ENCODE data around the gene LUZP1. TPM values are rescaled to one million over a fixed set of nuclear protein-coding genes. Genes with fewer than 3 reads are reported as not detected.
A peak's percentile ranks its signal among the peaks of the same experiment; 100 is the strongest.

LUZP1 gene
- total and polyA plus RNA-seq, 10 of the 15 experiments (the other 5 are each of a cell fraction or from before 2014, with no cell fraction given) = 11.3 to 28.2 (median 17.3) TPM

- no peak overlapping the region for H3K9ac ChIP-seq (ENCODE audit: control insufficient read depth, insufficient read depth, low read length)
- H4K20me1 ChIP-seq (ENCODE audit: control insufficient read depth, insufficient read depth) = no peaks in the 10 kb centered on the region
- H3K4me3 ChIP-seq = no peak overlapping the region
- TF ChIP-seq RBBP5 (conservative IDR thresholded peaks at IDR 0.05) = no peak
- TF ChIP-seq GATAD2B (conservative IDR thresholded peaks at IDR 0.05; ENCODE audit: low read depth) = 0 out of 2 replicates have a peak, but pooled peaks have one; percentile 38
- TF ChIP-seq CEBPB (IDR thresholded peaks at IDR 0.05; ENCODE audit: borderline replicate concordance in 1 of 2, low read depth in 2 of 2, low read length in 2 of 2) = no peak
- no peak for TF ChIP-seq SPI1 (IDR thresholded peaks at IDR 0.05; ENCODE audit: borderline replicate concordance, insufficient read depth, low read depth, low read length)
- peak; percentile 32 for TF ChIP-seq RAD21 (IDR thresholded peaks at IDR 0.05; ENCODE audit: insufficient read depth, low read depth, low read length)
- TF ChIP-seq ZNF24 (IDR thresholded peaks at IDR 0.05) = no peak
- TF ChIP-seq SMC3 (IDR thresholded peaks at IDR 0.05; ENCODE audit: borderline replicate concordance, low read length) = peak; percentile 41
- TF ChIP-seq CTCF (IDR thresholded peaks at IDR 0.05 in 2 of 3, conservative IDR thresholded peaks at IDR 0.05 in 1 of 3; ENCODE audit: control insufficient read depth in 2 of 3, extremely low read depth in 1 of 3, insufficient read depth in 1 of 3, low read depth in 3 of 3, low read length in 3 of 3) = peak; percentile 46 to 60 (median 51); a peak in 5 of 6 replicates
- ChIA-PET POLR2A (no interaction called here), RAD21 (ENCODE audit: unreplicated experiment) (no interaction called here), CTCF (interaction anchor here (0.8 to 0.9 kb wide), 2 partner anchors 8 to 280 kb away, joined by 3 to 4 read pairs; no protein-coding TSS in a partner anchor), SMC1A (ENCODE audit: uncharacterized antibody, unreplicated experiment) (interaction anchor here (1.1 kb wide), 1 partner anchor 186 kb away, joined by 3 read pairs; no protein-coding TSS in a partner anchor)
- DNase-seq (ENCODE audit: low read depth, low spot score) (no peak), ATAC-seq (peak; percentile 81), FAIRE-seq (no peak)
- in situ Hi-C loops (cut with MboI) = no loop called here
- H3K4me2 ChIP-seq (ENCODE audit: control insufficient read depth, insufficient read depth) = peak overlapping the region; percentile 28; the same call in 1 of the 2 replicates
- no peak overlapping the region for H2AFZ ChIP-seq (ENCODE audit: control insufficient read depth, low read depth, low read length)
- no peaks in the 10 kb centered on the region for H3K79me2 ChIP-seq (ENCODE audit: control insufficient read depth, insufficient read depth, low read length)
- no peaks in the 10 kb centered on the region for H3K4me1 ChIP-seq (ENCODE audit: control insufficient read depth, insufficient read depth, low read length)
- intact Hi-C loops (cut with micrococcal nuclease; ENCODE audit: unreplicated experiment) = loop anchor here (5.0 to 10.0 kb wide), 2 partner anchors 58 to 185 kb away; no protein-coding TSS in a partner anchor
- peaks cover 0 to 5% of the 10 kb centered on the region in 2 experiments; a peak in 3 of 4 replicates for H3K27me3 ChIP-seq (replicated peaks in 1 of 2; ENCODE audit: control insufficient read depth in 2 of 2, insufficient read depth in 2 of 2, low read length in 1 of 2)
- no peaks in the 10 kb centered on the region for H3K36me3 ChIP-seq (ENCODE audit: control insufficient read depth in 2 of 2, insufficient read depth in 2 of 2, low read length in 1 of 2)
- no TSS peak for BruUV-seq (replicated peaks)
- H3K9me3 ChIP-seq (replicated peaks; ENCODE audit: control insufficient read depth, insufficient read depth, low read length) = no peaks in the 10 kb centered on the region
- WGBS (ENCODE audit: insufficient coverage, insufficient replicate concordance, low lambda C conversion rate, missing lambda C conversion rate) = 1% methylated on average over 25 of the region's 78 CpGs
- H3K27ac ChIP-seq (ENCODE audit: control insufficient read depth, insufficient read depth) = no peak overlapping the region
Measured at GRCh38 chr1:23216771-23217420, 48.2 kb upstream of the LUZP1 start.

Measured in GM12878 (cell line).